PC-3 (cell line): ENCODE results near the gene EMILIN3.

ENCODE experiments used
- CTCF ChIP-seq: fragments of 300-600 bp; sonication (generic); conservative IDR thresholded peaks from 2 replicates; pipeline ENCODE4 v1.5.1; 2017; ENCODE audit warnings: antibody characterized with exemption, low read depth, mild to moderate bottlenecking, low read length
- EZH2phosphoT487 ChIP-seq: fragments of 300-600 bp; sonication (generic); IDR thresholded peaks from 2 replicates; pipeline ENCODE4 v1.6.1; 2018; ENCODE audit warnings: mild to moderate bottlenecking, antibody characterized with exemption, low read length, borderline replicate concordance

GRCh38 chr20:41390889-41391288, 24.3 kb upstream of the EMILIN3 start:
- TF ChIP-seq EZH2phosphoT487 (no peak), CTCF (no peak)
